NCI-H2171 treated with DMSO at 0.1 percent for 48 hours (cell line): ENCODE measurements around the gene SNURF.
"Not testable (repeated sequence)": the region's sequence is repeated elsewhere in the genome, so short reads cannot be mapped to it uniquely, and the experiment has no call there.

Experiments
- DNase-seq: peaks from one replicate; lab custom pipeline; 2025; lab: John Stamatoyannopoulos, UW

The SNURF gene

GRCh38 chr15:24971052-24971451, 16.3 kb downstream of the SNURF start:
- no peak for DNase-seq

- no peak for DNase-seq
These were observed 17.0 kb downstream of the SNURF start for GRCh38 chr15:24971772-24972171.

- not testable (repeated sequence) for DNase-seq
These were observed 17.9 kb downstream of the SNURF start for GRCh38 chr15:24972707-24973106.

GRCh38 chr15:24976932-24977331, 22.1 kb downstream of the SNURF start:
- DNase-seq: no peak

- no peak for DNase-seq
These were observed 22.9 kb downstream of the SNURF start for GRCh38 chr15:24977686-24978085.

- DNase-seq: peak; percentile 20
These were observed 30.4 kb downstream of the SNURF start for GRCh38 chr15:24985224-24985623.

- no peak for DNase-seq
These were observed 31.9 kb downstream of the SNURF start for GRCh38 chr15:24986653-24987052.
